CD4-positive, alpha-beta memory T cell (primary cell): ENCODE results near the gene IL17B. TPM values are rescaled to one million over a fixed set of nuclear protein-coding genes. Genes with fewer than 3 reads are reported as not detected.
A peak's percentile ranks its signal among the peaks of the same experiment; 100 is the strongest.

Source experiments
- CTCF ChIA-PET: fragments of 350-600 bp; sonication (Branson Sonifier 250); formaldehyde crosslinking; loops from one replicate; lab custom pipeline; 2021; ENCODE audit warnings: inconsistent platforms; ENCODE audit not compliant: partially characterized antibody; lab: Charles Lee
- POLR2A ChIA-PET: fragments of 350-600 bp; sonication (Branson Sonifier 250); formaldehyde crosslinking; loops from one replicate; lab custom pipeline; 2021; ENCODE audit not compliant: partially characterized antibody; lab: Charles Lee
- DNase-seq, 5 donors: peaks; one replicate each; pipeline versions ENCODE4 v3.0.0 to v3.0.0-alpha.2; 2020 to 2022; ENCODE audit warnings: mixed read lengths in 1 of 5
- H3K27ac ChIP-seq: one replicate; pipeline ENCODE4 v1.7.0; 2013; ENCODE audit warnings: low read depth, low read length
- H3K27me3 ChIP-seq: 2 replicates; pipeline ENCODE4 v1.7.0; 2013; ENCODE audit warnings: mild to moderate bottlenecking, low read length, moderate library complexity; ENCODE audit not compliant: insufficient read depth
- H3K36me3 ChIP-seq: 2 replicates; pipeline ENCODE4 v1.7.0; 2013; ENCODE audit warnings: mild to moderate bottlenecking, low read length, moderate library complexity; ENCODE audit not compliant: insufficient read depth
- H3K4me1 ChIP-seq: 2 replicates; pipeline ENCODE4 v1.7.0; 2013; ENCODE audit warnings: mild to moderate bottlenecking, low read length, moderate library complexity; ENCODE audit not compliant: insufficient read depth
- H3K4me3 ChIP-seq, 2 donors: one replicate each; pipeline ENCODE4 v1.7.0; 2013; ENCODE audit warnings: low read length in 2 of 2, mild to moderate bottlenecking in 1 of 2
- H3K9me3 ChIP-seq, 2 donors: one replicate each; pipeline ENCODE4 v1.7.0; 2013; ENCODE audit warnings: low read length in 2 of 2, control low read depth in 1 of 2; ENCODE audit not compliant: control insufficient read depth in 1 of 2
- H3K27ac Mint-ChIP-seq, 7 donors: one replicate each; pipeline ENCODE4 v1.8.0; 2020 to 2021; ENCODE audit warnings: mixed read lengths in 7 of 7, mild to moderate bottlenecking in 6 of 7, inconsistent platforms in 3 of 7, moderate library complexity in 3 of 7
- H3K27me3 Mint-ChIP-seq, 2 donors: one replicate each; pipeline ENCODE4 v1.8.0; 2020 to 2021; ENCODE audit warnings: mixed read lengths in 2 of 2
- H3K36me3 Mint-ChIP-seq, 2 donors: one replicate each; pipeline ENCODE4 v1.8.0; 2020 to 2021; ENCODE audit warnings: mixed read lengths in 2 of 2, inconsistent platforms in 1 of 2, mild to moderate bottlenecking in 1 of 2
- H3K4me1 Mint-ChIP-seq, 4 donors: one replicate each; pipeline ENCODE4 v1.8.0; 2020 to 2021; ENCODE audit warnings: mixed read lengths in 4 of 4, mild to moderate bottlenecking in 1 of 4
- H3K4me3 Mint-ChIP-seq, 8 donors: one replicate each; pipeline ENCODE4 v1.8.0; 2020 to 2021; ENCODE audit warnings: mixed read lengths in 8 of 8, mild to moderate bottlenecking in 7 of 8, moderate library complexity in 6 of 8, inconsistent platforms in 3 of 8
- H3K9me3 Mint-ChIP-seq, 8 donors: one replicate each; pipeline ENCODE4 v1.8.0; 2020 to 2021; ENCODE audit warnings: mixed read lengths in 8 of 8, mild to moderate bottlenecking in 5 of 8, inconsistent platforms in 3 of 8, moderate library complexity in 1 of 8
- intact Hi-C: fragments of 100-400 bp; cut with micrococcal nuclease; formaldehyde crosslinking; loops from one replicate; pipeline ENCODE4 v1.15.1; 2023
- polyA plus RNA-seq, 2 donors: library from polyadenylated mRNA; unstranded; fragments of 300-500 nt; fragmentation: Illumina TruSeq; gene quantifications; one replicate each; pipeline ENCODE4 v1.2.3, GENCODE V29; 2021
- total RNA-seq, 2 experiments: library from RNA; stranded (reverse); gene quantifications; one replicate each; pipeline ENCODE4 v1.2.3, GENCODE V29; 2021

IL17B gene
- total and polyA plus RNA-seq, 4 experiments from 2014 or later = not detected

GRCh38 chr5:149375434-149375833, 3.7 kb downstream of the IL17B start:
- H3K9me3 ChIP-seq = no peaks in the 10 kb centered on the region
- H3K27ac ChIP-seq = no peak overlapping the region
- no peak overlapping the region for H3K4me3 ChIP-seq
- Mint-ChIP-seq H3K27ac (no peak overlapping the region), H3K27me3 (peaks cover 0 to under 1% of the 10 kb centered on the region in 2 donors), H3K4me1 (peaks cover 3 to 7% (median 5%) of the 10 kb centered on the region in 4 donors), H3K4me3 (no peak overlapping the region), H3K36me3 (peaks cover 0 to 4% of the 10 kb centered on the region in 2 donors), H3K9me3 (no peaks in the 10 kb centered on the region)
- no peak for DNase-seq
- no peaks in the 10 kb centered on the region for H3K4me1 ChIP-seq
- H3K36me3 ChIP-seq = no peaks in the 10 kb centered on the region
- no peaks in the 10 kb centered on the region for H3K27me3 ChIP-seq
- ChIA-PET CTCF (interaction anchor here (0.7 to 12.5 kb wide), 9 partner anchors 8 to 554 kb away, joined by 3 to 337 read pairs (median 5); partner anchors contain the start of genes GRPEL2 and PCYOX1L), POLR2A (interaction anchor here (0.6 kb wide), 1 partner anchor 29 kb away, joined by 3 read pairs; no protein-coding TSS in a partner anchor)
- intact Hi-C loops = no loop called here

- ChIA-PET POLR2A (no interaction called here), CTCF (interaction anchor here (0.7 to 12.8 kb wide), 7 partner anchors 23 to 60 kb away, joined by 3 to 564 read pairs (median 5); partner anchors contain the start of genes GRPEL2 and PCYOX1L)
- no peak for DNase-seq
- H3K4me1 ChIP-seq = no peaks in the 10 kb centered on the region
- H3K9me3 ChIP-seq = no peaks in the 10 kb centered on the region
- no peaks in the 10 kb centered on the region for H3K27me3 ChIP-seq
- Mint-ChIP-seq H3K27me3 (no peaks in the 10 kb centered on the region), H3K36me3 (peaks cover 0 to 4% of the 10 kb centered on the region in 2 donors), H3K4me3 (no peak overlapping the region), H3K4me1 (peaks cover 3 to 7% (median 5%) of the 10 kb centered on the region in 4 donors), H3K9me3 (no peaks in the 10 kb centered on the region), H3K27ac (no peak overlapping the region)
- intact Hi-C loops = loop anchor here (5.0 kb wide), 1 partner anchor 58 kb away; no protein-coding TSS in a partner anchor
- no peak overlapping the region for H3K4me3 ChIP-seq
- no peak overlapping the region for H3K27ac ChIP-seq
- H3K36me3 ChIP-seq = no peaks in the 10 kb centered on the region
Measured at GRCh38 chr5:149374801-149375200, 4.3 kb downstream of the IL17B start.

GRCh38 chr5:149374303-149374702, 4.8 kb downstream of the IL17B start:
- peaks cover 0 to 4% of the 10 kb centered on the region in 2 donors for H3K36me3 Mint-ChIP-seq
- POLR2A ChIA-PET = no interaction called here
- Histone ChIP-seq H3K9me3 (no peaks in the 10 kb centered on the region), H3K36me3 (no peaks in the 10 kb centered on the region), H3K27ac (no peak overlapping the region), H3K27me3 (no peaks in the 10 kb centered on the region), H3K4me1 (no peaks in the 10 kb centered on the region), H3K4me3 (no peak overlapping the region)
- H3K4me3 Mint-ChIP-seq = no peak overlapping the region
- no peaks in the 10 kb centered on the region for H3K9me3 Mint-ChIP-seq
- CTCF ChIA-PET = interaction anchor here (1.5 to 12.8 kb wide), 4 partner anchors 10 to 59 kb away, joined by 5 to 564 read pairs (median 172); partner anchors contain the start of genes GRPEL2 and PCYOX1L
- DNase-seq = no peak
- intact Hi-C loops = loop anchor here (5.0 kb wide), 1 partner anchor 58 kb away; no protein-coding TSS in a partner anchor
- no peak overlapping the region for H3K27ac Mint-ChIP-seq
- peaks cover 3 to 7% (median 5%) of the 10 kb centered on the region in 4 donors for H3K4me1 Mint-ChIP-seq
- no peaks in the 10 kb centered on the region for H3K27me3 Mint-ChIP-seq

- Histone ChIP-seq H3K27ac (no peak overlapping the region), H3K36me3 (no peaks in the 10 kb centered on the region), H3K4me3 (no peak overlapping the region), H3K4me1 (peaks cover 1% of the 10 kb centered on the region), H3K9me3 (no peaks in the 10 kb centered on the region), H3K27me3 (no peaks in the 10 kb centered on the region)
- H3K9me3 Mint-ChIP-seq = no peaks in the 10 kb centered on the region
- no peak overlapping the region for H3K27ac Mint-ChIP-seq
- no peak overlapping the region for H3K4me3 Mint-ChIP-seq
- H3K36me3 Mint-ChIP-seq = peaks cover 4 to 5% of the 10 kb centered on the region in 2 donors
- intact Hi-C loops = loop anchor here (5.0 kb wide), 1 partner anchor 59 kb away; no protein-coding TSS in a partner anchor
- ChIA-PET POLR2A (interaction anchor here (0.7 to 1.1 kb wide), 2 partner anchors 12 to 179 kb away, joined by 3 read pairs; no protein-coding TSS in a partner anchor), CTCF (interaction anchor here (0.9 to 12.8 kb wide), 12 partner anchors 9 to 232 kb away, joined by 3 to 564 read pairs (median 5); partner anchors contain the start of genes ABLIM3, GRPEL2 and PCYOX1L)
- peaks cover 7 to 17% (median 12%) of the 10 kb centered on the region in 4 donors for H3K4me1 Mint-ChIP-seq
- no peak for DNase-seq
- no peaks in the 10 kb centered on the region for H3K27me3 Mint-ChIP-seq
Measured at GRCh38 chr5:149372932-149373331, 6.2 kb downstream of the IL17B start.

GRCh38 chr5:149372076-149372795, 6.9 kb downstream of the IL17B start:
- ChIA-PET CTCF (interaction anchor here (0.6 to 12.8 kb wide), 27 partner anchors 9 to 247 kb away, joined by 3 to 564 read pairs (median 4); partner anchors contain the start of genes ABLIM3, GRPEL2 and PCYOX1L), POLR2A (interaction anchor here (1.1 to 1.5 kb wide), 6 partner anchors 12 to 68 kb away, joined by 3 to 9 read pairs (median 4); partner anchors contain the start of gene GRPEL2)
- intact Hi-C loops = loop anchor here (5.0 kb wide), 1 partner anchor 60 kb away; no protein-coding TSS in a partner anchor
- Mint-ChIP-seq H3K9me3 (peaks cover 0 to 1% (median 0%) of the 10 kb centered on the region in 8 donors), H3K27ac (no peak overlapping the region), H3K4me3 (no peak overlapping the region), H3K4me1 (peaks cover 11 to 24% (median 18%) of the 10 kb centered on the region in 4 donors), H3K36me3 (peaks cover 7 to 10% of the 10 kb centered on the region in 2 donors), H3K27me3 (no peaks in the 10 kb centered on the region)
- no peak overlapping the region for H3K27ac ChIP-seq
- H3K9me3 ChIP-seq = no peaks in the 10 kb centered on the region
- H3K4me1 ChIP-seq = peaks cover 8% of the 10 kb centered on the region
- no peaks in the 10 kb centered on the region for H3K27me3 ChIP-seq
- no peak overlapping the region for H3K4me3 ChIP-seq
- H3K36me3 ChIP-seq = no peaks in the 10 kb centered on the region
- no peak for DNase-seq

GRCh38 chr5:149371296-149371962, 7.7 kb downstream of the IL17B start:
- Mint-ChIP-seq H3K27ac (peak overlapping the region in 2 of 7 donors; percentile 5 to 63), H3K9me3 (peaks cover 0 to 1% (median 0%) of the 10 kb centered on the region in 8 donors), H3K4me1 (peaks cover 13 to 27% (median 19%) of the 10 kb centered on the region in 4 donors), H3K4me3 (no peak overlapping the region), H3K36me3 (peaks cover 5 to 14% of the 10 kb centered on the region in 2 donors), H3K27me3 (no peaks in the 10 kb centered on the region)
- ChIA-PET POLR2A (interaction anchor here (0.9 to 1.5 kb wide), 8 partner anchors 11 to 69 kb away, joined by 3 to 9 read pairs (median 4); partner anchors contain the start of gene GRPEL2), CTCF (interaction anchor here (0.6 to 12.8 kb wide), 26 partner anchors 10 to 587 kb away, joined by 3 to 564 read pairs (median 4); partner anchors contain the start of genes ABLIM3, GRPEL2 and PCYOX1L)
- Histone ChIP-seq H3K27ac (no peak overlapping the region), H3K4me1 (peaks cover 12% of the 10 kb centered on the region), H3K4me3 (no peak overlapping the region), H3K36me3 (no peaks in the 10 kb centered on the region), H3K9me3 (no peaks in the 10 kb centered on the region), H3K27me3 (no peaks in the 10 kb centered on the region)
- peak; percentile 63 to 67 (median 63) for DNase-seq
- intact Hi-C loops = loop anchor here (1.0 to 5.0 kb wide), 3 partner anchors 54 to 231 kb away; partner anchors contain the start of gene ABLIM3
